Omental fat pad (tissue), 4 donors: Measurements from ENCODE around the gene NTN5. TPM values are rescaled to one million over a fixed set of nuclear protein-coding genes. Genes with fewer than 3 reads are reported as not detected.

Experiments
- ATAC-seq: fragments of 150-250 bp; one replicate; pipeline ENCODE4 v1.9.1; 2016; ENCODE audit warnings: mild to moderate bottlenecking, moderate library complexity; ENCODE audit not compliant: low FRiP score
- DNase-seq: peaks from one replicate; pipeline ENCODE4 v3.0.0-alpha.2; 2019; ENCODE audit warnings: low spot score
- total RNA-seq, 4 donors: library from RNA; depleted of rRNA; stranded (reverse); fragments of >200 nt; gene quantifications; one replicate each; pipeline ENCODE4 v1.1.0, GENCODE V29; 2016
- TF ChIP-seq, protein P1 (sequence below), 3 donors: fragments of 450-650 bp; IDR thresholded peaks; one replicate each; pipeline ENCODE4 v1.5.1; 2016 to 2017; ENCODE audit warnings: antibody characterized with exemption in 3 of 3, mild to moderate bottlenecking in 3 of 3, moderate library complexity in 2 of 3

NTN5 gene
- total RNA-seq, 4 donors from 2014 or later, result 0.47 TPM; not detected in 3

DNA sequence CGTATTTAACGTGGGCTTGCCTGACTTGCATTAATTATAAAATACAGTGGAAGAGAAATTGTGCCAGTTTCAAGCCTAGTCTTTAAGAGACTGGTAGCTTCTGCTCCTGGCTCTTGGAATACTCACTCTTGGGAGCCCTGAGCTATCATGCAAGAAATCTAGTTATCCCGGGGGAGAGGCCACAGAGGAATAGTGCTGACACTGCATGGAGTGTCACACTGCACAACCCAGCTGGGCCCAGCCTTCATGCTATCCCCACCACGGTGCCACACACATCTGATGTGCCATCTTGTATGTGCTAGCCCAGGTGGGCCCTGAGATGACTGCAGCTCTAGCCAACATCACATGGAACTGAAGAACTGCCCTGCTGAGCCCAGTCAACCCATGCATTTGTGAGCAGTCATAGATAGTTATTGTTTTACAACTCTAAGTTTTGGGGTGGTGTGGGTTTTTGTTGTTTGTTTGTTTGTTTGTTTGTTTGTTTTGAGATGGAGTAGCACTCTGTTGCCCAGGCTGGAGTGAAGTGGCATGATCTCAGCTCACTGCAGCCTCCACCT is 38.4 kb upstream of the NTN5 start:
- ATAC-seq (no peak), DNase-seq (no peak)
- TF ChIP-seq, protein P1, sequence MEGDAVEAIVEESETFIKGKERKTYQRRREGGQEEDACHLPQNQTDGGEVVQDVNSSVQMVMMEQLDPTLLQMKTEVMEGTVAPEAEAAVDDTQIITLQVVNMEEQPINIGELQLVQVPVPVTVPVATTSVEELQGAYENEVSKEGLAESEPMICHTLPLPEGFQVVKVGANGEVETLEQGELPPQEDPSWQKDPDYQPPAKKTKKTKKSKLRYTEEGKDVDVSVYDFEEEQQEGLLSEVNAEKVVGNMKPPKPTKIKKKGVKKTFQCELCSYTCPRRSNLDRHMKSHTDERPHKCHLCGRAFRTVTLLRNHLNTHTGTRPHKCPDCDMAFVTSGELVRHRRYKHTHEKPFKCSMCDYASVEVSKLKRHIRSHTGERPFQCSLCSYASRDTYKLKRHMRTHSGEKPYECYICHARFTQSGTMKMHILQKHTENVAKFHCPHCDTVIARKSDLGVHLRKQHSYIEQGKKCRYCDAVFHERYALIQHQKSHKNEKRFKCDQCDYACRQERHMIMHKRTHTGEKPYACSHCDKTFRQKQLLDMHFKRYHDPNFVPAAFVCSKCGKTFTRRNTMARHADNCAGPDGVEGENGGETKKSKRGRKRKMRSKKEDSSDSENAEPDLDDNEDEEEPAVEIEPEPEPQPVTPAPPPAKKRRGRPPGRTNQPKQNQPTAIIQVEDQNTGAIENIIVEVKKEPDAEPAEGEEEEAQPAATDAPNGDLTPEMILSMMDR (IDR thresholded peaks at IDR 0.05), result no peak

- ATAC-seq, result no peak
- TF ChIP-seq, protein P1 (IDR thresholded peaks at IDR 0.05), result no peak
- DNase-seq, result no peak
Observed at GRCh38 chr19:48708471-48708870, 35.7 kb upstream of the NTN5 start.

- ATAC-seq (no peak), DNase-seq (no peak)
- TF ChIP-seq, protein P1 (IDR thresholded peaks at IDR 0.05), result no peak
Observed at GRCh38 chr19:48705431-48705830, 32.6 kb upstream of the NTN5 start.

DNA sequence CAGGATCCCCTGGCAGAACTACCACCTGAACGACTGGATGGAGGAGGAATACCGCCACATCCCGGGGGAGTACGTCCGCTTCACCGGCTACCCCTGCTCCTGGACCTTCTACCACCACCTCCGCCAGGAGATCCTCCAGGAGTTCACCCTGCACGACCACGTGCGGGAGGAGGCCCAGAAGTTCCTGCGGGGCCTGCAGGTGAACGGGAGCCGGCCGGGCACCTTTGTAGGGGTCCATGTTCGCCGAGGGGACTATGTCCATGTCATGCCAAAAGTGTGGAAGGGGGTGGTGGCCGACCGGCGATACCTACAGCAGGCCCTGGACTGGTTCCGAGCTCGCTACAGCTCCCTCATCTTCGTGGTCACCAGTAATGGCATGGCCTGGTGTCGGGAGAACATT is 30.5 kb upstream of the NTN5 start:
- DNase-seq (no peak), ATAC-seq (no peak)
- TF ChIP-seq, protein P1 (IDR thresholded peaks at IDR 0.05), result no peak

- ATAC-seq, result no peak
- TF ChIP-seq, protein P1 (IDR thresholded peaks at IDR 0.05), result no peak
- no peak for DNase-seq
Observed at GRCh38 chr19:48702701-48703100, 29.9 kb upstream of the NTN5 start.

GRCh38 chr19:48698046-48698445 is 25.2 kb upstream of the NTN5 start:
- no peak for ATAC-seq
- no peak for DNase-seq
- TF ChIP-seq, protein P1 (IDR thresholded peaks at IDR 0.05), result no peak

- TF ChIP-seq, protein P1 (IDR thresholded peaks at IDR 0.05), result no peak
- no peak for DNase-seq
- peak; percentile 56 for ATAC-seq
Observed at GRCh38 chr19:48696353-48697010, 23.7 kb upstream of the NTN5 start.
